SK-N-SH (cell line): ENCODE data around the gene MACROD2. TPM values are rescaled to one million over a fixed set of nuclear protein-coding genes. Genes with fewer than 3 reads are reported as not detected.

Experiments used
- CTCF ChIA-PET: fragments of 300-600, 350-600 bp; formaldehyde crosslinking; extraction: SDS; loops from one replicate; lab custom pipeline; 2021; lab: Yijun Ruan, JAX
- POLR2A ChIA-PET: fragments of 350-600 bp; sonication (Branson Sonifier 250); formaldehyde crosslinking; extraction: SDS; loops from one replicate; lab custom pipeline; 2020; ENCODE audit warnings: antibody characterized with exemption, inconsistent platforms; lab: Yijun Ruan, JAX
- DNase-seq: peaks from one replicate; pipeline ENCODE4 v3.0.0; 2012
- H2AFZ ChIP-seq: fragments of 200-600 bp; sonication (generic); 2 replicates; pipeline ENCODE4 v1.8.1; 2016; ENCODE audit warnings: antibody characterized with exemption, mild to moderate bottlenecking, low read depth
- H3F3A ChIP-seq: fragments of 200-600 bp; sonication (generic); replicated peaks from 2 replicates; pipeline ENCODE3; 2016; ENCODE audit warnings: antibody characterized with exemption, mild to moderate bottlenecking; ENCODE audit not compliant: insufficient read depth
- H3K27ac ChIP-seq, 2 experiments: fragments of 200-500 bp in 1 of 2; fragments of 200-600 bp in 1 of 2; sonication (Bioruptor generic) in 1 of 2; sonication (generic), shearing (Covaris generic) in 1 of 2; 2 replicates each; pipeline versions ENCODE4 v1.5.1 to v1.6.1; 2014 to 2016; ENCODE audit warnings: low read depth in 2 of 2, inconsistent platforms in 1 of 2, low read length in 1 of 2, mild to moderate bottlenecking in 1 of 2, mixed read lengths in 1 of 2
- H3K27me3 ChIP-seq: fragments of 200-600 bp; sonication (generic), shearing (Covaris generic); 2 replicates; pipeline ENCODE4 v1.6.1; 2016; ENCODE audit warnings: mixed run types; ENCODE audit not compliant: insufficient read depth
- H3K36me3 ChIP-seq, 2 experiments: fragments of 200-500 bp in 1 of 2; fragments of 200-600 bp in 1 of 2; sonication (Bioruptor generic) in 1 of 2; sonication (generic) in 1 of 2; replicated peaks in 1 of 2; 2 replicates each; pipeline versions ENCODE3 to v1.5.1; 2014 to 2016; ENCODE audit warnings: low read length in 1 of 2, mild to moderate bottlenecking in 1 of 2; ENCODE audit not compliant: insufficient read depth in 2 of 2, control insufficient read depth in 1 of 2
- H3K4me1 ChIP-seq, 2 experiments: fragments of 200-500 bp in 1 of 2; fragments of 200-600 bp in 1 of 2; sonication (Bioruptor generic) in 1 of 2; sonication (generic), shearing (Covaris generic) in 1 of 2; 2 replicates each; pipeline versions ENCODE4 v1.5.1 to v1.6.1; 2014 to 2016; ENCODE audit warnings: low read depth in 1 of 2, low read length in 1 of 2, mixed run types in 1 of 2; ENCODE audit not compliant: insufficient read depth in 2 of 2, control insufficient read depth in 1 of 2
- H3K4me2 ChIP-seq: fragments of 200-600 bp; sonication (generic), shearing (Covaris generic); 2 replicates; pipeline ENCODE4 v1.6.1; 2017; ENCODE audit warnings: mixed run types
- H3K4me3 ChIP-seq, 2 experiments: fragments of 200-500 bp in 1 of 2; fragments of 200-600 bp in 1 of 2; sonication (Bioruptor generic) in 1 of 2; sonication (generic), shearing (Covaris generic) in 1 of 2; 2 replicates each; pipeline versions ENCODE4 v1.5.1 to v1.8.1; 2014 to 2016; ENCODE audit warnings: low read depth in 2 of 2, inconsistent platforms in 1 of 2, low read length in 1 of 2, mild to moderate bottlenecking in 1 of 2, mixed read lengths in 1 of 2, moderate library complexity in 1 of 2
- H3K79me2 ChIP-seq: fragments of 200-600 bp; sonication (generic); 2 replicates; pipeline ENCODE4 v1.8.1; 2017; ENCODE audit warnings: mild to moderate bottlenecking; ENCODE audit not compliant: insufficient read depth
- H3K9ac ChIP-seq: fragments of 200-600 bp; sonication (generic); 2 replicates; pipeline ENCODE4 v1.6.1; 2017; ENCODE audit warnings: mixed run types
- H3K9me2 ChIP-seq: fragments of 200-600 bp; sonication (generic); 2 replicates; pipeline ENCODE4 v1.6.1; 2017; ENCODE audit warnings: mixed run types
- H3K9me3 ChIP-seq: fragments of 200-600 bp; sonication (generic); 2 replicates; pipeline ENCODE4 v1.6.1; 2017; ENCODE audit warnings: mixed run types, mild to moderate bottlenecking, moderate library complexity
- H4K20me1 ChIP-seq: fragments of 200-600 bp; sonication (generic); 2 replicates; pipeline ENCODE4 v1.6.1; 2017; ENCODE audit warnings: mild to moderate bottlenecking, mixed run types; ENCODE audit not compliant: insufficient read depth
- CHD2 ChIP-seq: fragments of 150-350 bp; IDR thresholded peaks from 2 replicates; pipeline ENCODE4 v1.6.1; 2018; ENCODE audit warnings: low read length; ENCODE audit not compliant: partially characterized antibody
- CTCF ChIP-seq: fragments of 200-600 bp; sonication (generic); IDR thresholded peaks from 2 replicates; pipeline ENCODE4 v1.6.1; 2017; ENCODE audit warnings: antibody characterized with exemption, mild to moderate bottlenecking, moderate library complexity
- EP300 ChIP-seq, 2 experiments: IDR thresholded peaks; 2 replicates each; pipeline versions ENCODE4 v1.4.0 to v1.6.1; 2012; ENCODE audit warnings: borderline replicate concordance in 1 of 2, low read depth in 1 of 2, low read length in 1 of 2
- FOXJ3 ChIP-seq: sonication (generic); formaldehyde crosslinking; IDR thresholded peaks from 2 replicates; pipeline ENCODE4 v1.5.1; 2020; ENCODE audit warnings: mild to moderate bottlenecking, missing genetic modification reagents
- FOXM1 ChIP-seq: IDR thresholded peaks from 2 replicates; pipeline ENCODE4 v1.4.0; 2012; ENCODE audit warnings: low read depth, mild to moderate bottlenecking
- GABPA ChIP-seq: IDR thresholded peaks from 2 replicates; pipeline ENCODE4 v1.4.0; 2012; ENCODE audit warnings: low read depth, mild to moderate bottlenecking
- IRF3 ChIP-seq: fragments of 150-350 bp; IDR thresholded peaks from 2 replicates; pipeline ENCODE4 v1.6.1; 2016; ENCODE audit warnings: mild to moderate bottlenecking, low read depth, low read length
- JUND ChIP-seq: IDR thresholded peaks from 2 replicates; pipeline ENCODE4 v1.4.0; 2012
- MEF2A ChIP-seq: IDR thresholded peaks from 2 replicates; pipeline ENCODE4 v1.4.0; 2012; ENCODE audit warnings: low read depth, borderline replicate concordance
- MXI1 ChIP-seq: IDR thresholded peaks from 2 replicates; pipeline ENCODE4 v1.6.1; 2012; ENCODE audit warnings: mild to moderate bottlenecking, low read depth, low read length, improper control_type of control experiment
- NFIC ChIP-seq: IDR thresholded peaks from 2 replicates; pipeline ENCODE4 v1.4.0; 2012; ENCODE audit warnings: borderline replicate concordance
- NRF1 ChIP-seq: IDR thresholded peaks from 2 replicates; pipeline ENCODE4 v1.6.1; 2012; ENCODE audit warnings: low read depth, mild to moderate bottlenecking, low read length
- PBX3 ChIP-seq: IDR thresholded peaks from 2 replicates; pipeline ENCODE4; 2012
- POLR2AphosphoS5 ChIP-seq: IDR thresholded peaks from 2 replicates; pipeline ENCODE4 v1.6.1; 2012; ENCODE audit warnings: low read depth, low read length
- RAD21 ChIP-seq: IDR thresholded peaks from 2 replicates; pipeline ENCODE4 v1.6.1; 2012; ENCODE audit warnings: mild to moderate bottlenecking, low read length
- RCOR1 ChIP-seq: fragments of 150-350 bp; IDR thresholded peaks from 2 replicates; pipeline ENCODE4 v1.6.1; 2017; ENCODE audit warnings: antibody characterized with exemption, low read length
- RFX5 ChIP-seq: IDR thresholded peaks from 2 replicates; pipeline ENCODE4 v1.6.1; 2012; ENCODE audit warnings: mild to moderate bottlenecking, improper control_type of control experiment, low read length
- RXRA ChIP-seq: IDR thresholded peaks from 2 replicates; pipeline ENCODE4 v1.4.0; 2012; ENCODE audit warnings: low read depth, mild to moderate bottlenecking, borderline replicate concordance
- SIN3A ChIP-seq: IDR thresholded peaks from 2 replicates; pipeline ENCODE4 v1.6.1; 2012; ENCODE audit warnings: low read depth, mild to moderate bottlenecking, low read length, moderate library complexity, borderline replicate concordance
- SMC3 ChIP-seq: IDR thresholded peaks from 2 replicates; pipeline ENCODE4 v1.6.1; 2012; ENCODE audit warnings: low read depth, low read length, improper control_type of control experiment
- TAF1 ChIP-seq: IDR thresholded peaks from 2 replicates; pipeline ENCODE4 v1.6.1; 2012; ENCODE audit warnings: low read depth, mild to moderate bottlenecking, low read length, moderate library complexity, borderline replicate concordance
- TEAD4 ChIP-seq: IDR thresholded peaks from 2 replicates; pipeline ENCODE4 v1.4.0; 2012; ENCODE audit warnings: mild to moderate bottlenecking, borderline replicate concordance; ENCODE audit not compliant: insufficient read depth
- YY1 ChIP-seq: IDR thresholded peaks from 2 replicates; pipeline ENCODE4 v1.4.0; 2012; ENCODE audit warnings: low read depth, mild to moderate bottlenecking
- WGBS: methylation state at CpG from one replicate; pipeline ENCODE4 v1.1.6; 2017; ENCODE audit warnings: low lambda C conversion rate; 5-methylcytosine and 5-hydroxymethylcytosine counted together
- polyA plus RNA-seq, 3 experiments: library from polyadenylated mRNA; depleted of rRNA; stranded (reverse); fragments of >200 nt; gene quantifications; 2 replicates each; pipeline ENCODE4 v1.2.3, GENCODE V29; 2012

Gene MACROD2
- polyA plus RNA-seq, 1 of the 3 experiments (the other 2 are of a cell fraction) = 0.33 TPM

GRCh38 chr20:14617123-14617522 is 621.8 kb downstream of the MACROD2 start:
- Histone ChIP-seq H3K9ac (no peak overlapping the region), H3K36me3 (no peaks in the 10 kb centered on the region), H3K9me3 (no peaks in the 10 kb centered on the region), H4K20me1 (no peaks in the 10 kb centered on the region), H3K4me3 (no peak overlapping the region), H3K4me1 (no peaks in the 10 kb centered on the region), H3K27ac (no peak overlapping the region), H3K27me3 (no peaks in the 10 kb centered on the region), H3K4me2 (no peak overlapping the region), H3K79me2 (no peaks in the 10 kb centered on the region), H3K9me2 (no peaks in the 10 kb centered on the region), H2AFZ (no peak overlapping the region), H3F3A (no peaks in the 10 kb centered on the region)
- POLR2A ChIA-PET = no interaction called here
- no peak for TF ChIP-seq RXRA
- no peak for TF ChIP-seq CHD2
- no peak for TF ChIP-seq TAF1
- TF ChIP-seq EP300 (IDR thresholded peaks at IDR 0.05; ENCODE audit: borderline replicate concordance in 1 of 2, low read depth in 1 of 2, low read length in 1 of 2) = no peak
- no peak for TF ChIP-seq MEF2A
- TF ChIP-seq YY1 = no peak
- no peak for TF ChIP-seq TEAD4
- no peak for TF ChIP-seq JUND
- no peak for TF ChIP-seq POLR2AphosphoS5
- TF ChIP-seq SIN3A = no peak
- no peak for TF ChIP-seq SMC3
- no peak for TF ChIP-seq NRF1
- no peak for TF ChIP-seq RCOR1
- TF ChIP-seq IRF3 = no peak
- no peak for TF ChIP-seq RFX5
- CTCF ChIA-PET = interaction anchor here (0.6 kb wide), 1 partner anchor 16 kb away, joined by 3 read pairs; no protein-coding TSS in a partner anchor
- no peak for DNase-seq
- WGBS = 69% methylated on average over 2 of the region's 2 CpGs

- POLR2A ChIA-PET = no interaction called here
- H4K20me1 ChIP-seq = no peaks in the 10 kb centered on the region
Observed at GRCh38 chr20:14619411-14619810, 624.1 kb downstream of the MACROD2 start.

More at GRCh38 chr20:14619411-14619810, 624.1 kb downstream of the MACROD2 start:
- Histone ChIP-seq H3K27me3 (no peaks in the 10 kb centered on the region), H3K4me2 (no peak overlapping the region), H3K4me3 (no peak overlapping the region), H3K36me3 (no peaks in the 10 kb centered on the region), H3K9me3 (no peaks in the 10 kb centered on the region), H3K4me1 (no peaks in the 10 kb centered on the region), H3F3A (no peaks in the 10 kb centered on the region), H3K9me2 (no peaks in the 10 kb centered on the region), H3K27ac (no peak overlapping the region), H3K79me2 (no peaks in the 10 kb centered on the region), H2AFZ (no peak overlapping the region), H3K9ac (no peak overlapping the region)
- CTCF ChIA-PET = no interaction called here
- WGBS = 88% methylated on average over 1 of the region's 1 CpG
- TF ChIP-seq FOXJ3 (CRISPR knock-in tag) = no peak
- TF ChIP-seq MXI1 = no peak
- TF ChIP-seq RXRA = no peak
- no peak for TF ChIP-seq RAD21
- no peak for TF ChIP-seq TAF1
- no peak for TF ChIP-seq CTCF
- TF ChIP-seq RCOR1 = no peak
- TF ChIP-seq GABPA = no peak
- no peak for TF ChIP-seq NFIC
- TF ChIP-seq SIN3A = no peak
- TF ChIP-seq RFX5 = no peak
- no peak for TF ChIP-seq YY1
- TF ChIP-seq PBX3 = no peak
- TF ChIP-seq FOXM1 = no peak
- no peak for DNase-seq
